Neural cell (in vitro differentiated cells): ENCODE data around the gene ZNF555. TPM values are rescaled to one million over a fixed set of nuclear protein-coding genes. Genes with fewer than 3 reads are reported as not detected.

Experiments
- H2AFZ ChIP-seq: fragments of 200-600, 300-800 bp; sonication (generic), shearing (Covaris generic); 2 replicates; pipeline ENCODE4 v1.6.0; 2014; ENCODE audit warnings: low read depth, mild to moderate bottlenecking, antibody characterized with exemption, low read length, moderate library complexity
- H3F3A ChIP-seq: fragments of 200-600 bp; shearing (Covaris generic); 2 replicates; pipeline ENCODE4 v1.6.1; 2016; ENCODE audit warnings: mild to moderate bottlenecking, moderate library complexity, mixed read lengths, antibody characterized with exemption, low read length; ENCODE audit not compliant: insufficient read depth, poor library complexity, severe bottlenecking
- H3K27ac ChIP-seq: fragments of 200-600, 300-800 bp; sonication (generic), shearing (Covaris generic); 2 replicates; pipeline ENCODE4 v1.5.1; 2014; ENCODE audit warnings: mild to moderate bottlenecking, low read length, moderate library complexity
- H3K27me3 ChIP-seq: fragments of 300-800, 200-600 bp; sonication (generic), shearing (Covaris generic); 2 replicates; pipeline ENCODE4 v1.6.0; 2014; ENCODE audit warnings: mild to moderate bottlenecking, low read depth, low read length, moderate library complexity; ENCODE audit not compliant: insufficient read depth
- H3K36me3 ChIP-seq: fragments of 300-800, 200-600 bp; sonication (generic), shearing (Covaris generic); 2 replicates; pipeline ENCODE4 v1.5.1; 2014; ENCODE audit warnings: mild to moderate bottlenecking, antibody characterized with exemption, low read length, moderate library complexity; ENCODE audit not compliant: insufficient read depth
- H3K4me2 ChIP-seq: fragments of 300-800, 200-600 bp; sonication (generic), shearing (Covaris generic); 2 replicates; pipeline ENCODE4 v1.6.0; 2014; ENCODE audit warnings: mild to moderate bottlenecking, low read length
- H3K4me3 ChIP-seq: fragments of 300-800, 200-600 bp; sonication (generic), shearing (Covaris generic); 2 replicates; pipeline ENCODE4 v1.5.1; 2014; ENCODE audit warnings: mild to moderate bottlenecking, low read length, moderate library complexity
- H3K79me2 ChIP-seq: fragments of 200-600 bp; shearing (Covaris generic); replicated peaks from 2 replicates; pipeline ENCODE4 v1.6.0; 2014; ENCODE audit warnings: mild to moderate bottlenecking, low read length, moderate library complexity; ENCODE audit not compliant: insufficient read depth
- H3K9ac ChIP-seq: fragments of 300-800, 200-600 bp; sonication (generic), shearing (Covaris generic); 2 replicates; pipeline ENCODE4 v1.6.1; 2016; ENCODE audit warnings: mild to moderate bottlenecking, low read length, mixed read lengths
- H3K9me2 ChIP-seq: fragments of 200-600 bp; shearing (Covaris generic); 2 replicates; pipeline ENCODE4 v1.6.1; 2016; ENCODE audit warnings: mild to moderate bottlenecking, low read length, mixed read lengths; ENCODE audit not compliant: insufficient read depth
- H3K9me3 ChIP-seq: fragments of 200-600, 300-800 bp; sonication (generic), shearing (Covaris generic); 2 replicates; pipeline ENCODE4 v1.6.1; 2016; ENCODE audit warnings: mild to moderate bottlenecking, mixed run types, low read length, moderate library complexity, mixed read lengths
- H4K20me1 ChIP-seq: fragments of 200-600 bp; shearing (Covaris generic); 2 replicates; pipeline ENCODE4 v1.6.1; 2016; ENCODE audit warnings: mild to moderate bottlenecking, mixed run types; ENCODE audit not compliant: insufficient read depth
- CTCF ChIP-seq: fragments of 450-650 bp; IDR thresholded peaks from 2 replicates; pipeline ENCODE4 v1.5.1; 2014; ENCODE audit warnings: antibody characterized with exemption, mild to moderate bottlenecking, moderate library complexity; ENCODE audit not compliant: poor library complexity, severe bottlenecking
- EP300 ChIP-seq: fragments of 450-650 bp; conservative IDR thresholded peaks from 2 replicates; pipeline ENCODE4 v1.6.1; 2014; ENCODE audit warnings: antibody characterized with exemption, mild to moderate bottlenecking, moderate library complexity; ENCODE audit not compliant: poor library complexity, severe bottlenecking
- EZH2 ChIP-seq: fragments of 200-600, 300-800 bp; shearing (Covaris generic), sonication (generic); IDR thresholded peaks from 2 replicates; pipeline ENCODE4 v1.6.1; 2014; ENCODE audit warnings: antibody characterized with exemption, low read length, borderline replicate concordance, mild to moderate bottlenecking; ENCODE audit not compliant: insufficient read depth, poor library complexity, severe bottlenecking
- MXI1 ChIP-seq: fragments of 450-650 bp; conservative IDR thresholded peaks from 2 replicates; pipeline ENCODE4 v1.6.1; 2014; ENCODE audit warnings: antibody characterized with exemption, mild to moderate bottlenecking; ENCODE audit not compliant: poor library complexity, severe bottlenecking
- POLR2AphosphoS5 ChIP-seq: IDR thresholded peaks from 2 replicates; pipeline ENCODE4 v1.6.1; 2012
- RAD21 ChIP-seq: fragments of 450-650 bp; conservative IDR thresholded peaks from 2 replicates; pipeline ENCODE4 v1.6.1; 2014; ENCODE audit warnings: antibody characterized with exemption, mild to moderate bottlenecking, moderate library complexity
- REST ChIP-seq: IDR thresholded peaks from 2 replicates; pipeline ENCODE4 v1.6.1; 2012; ENCODE audit warnings: borderline replicate concordance
- SMC3 ChIP-seq: fragments of 450-650 bp; conservative IDR thresholded peaks from 2 replicates; pipeline ENCODE4 v1.6.1; 2014; ENCODE audit warnings: antibody characterized with exemption, mild to moderate bottlenecking, moderate library complexity; ENCODE audit not compliant: poor library complexity
- TAF1 ChIP-seq: IDR thresholded peaks from 2 replicates; pipeline ENCODE4 v1.6.1; 2012; ENCODE audit warnings: low read depth
- polyA plus RNA-seq: library from polyadenylated mRNA; depleted of rRNA; stranded (reverse); fragments of >200 nt; gene quantifications from 2 replicates; pipeline ENCODE4 v1.2.3, GENCODE V29; 2014

The ZNF555 gene
- polyA plus RNA-seq, 1 donor from 2014 or later = 6.5 TPM

- Histone ChIP-seq H3K4me3 (no peak overlapping the region), H4K20me1 (no peaks in the 10 kb centered on the region), H3K9ac (no peak overlapping the region), H3F3A (no peaks in the 10 kb centered on the region), H3K9me2 (no peaks in the 10 kb centered on the region), H2AFZ (no peak overlapping the region), H3K9me3 (peaks cover 2% of the 10 kb centered on the region), H3K27ac (no peak overlapping the region), H3K27me3 (no peaks in the 10 kb centered on the region), H3K36me3 (no peaks in the 10 kb centered on the region), H3K4me2 (no peak overlapping the region), H3K79me2 (no peaks in the 10 kb centered on the region)
- TF ChIP-seq SMC3 = no peak
- no peak for TF ChIP-seq TAF1
- no peak for TF ChIP-seq EZH2
- TF ChIP-seq EP300 = no peak
- no peak for TF ChIP-seq MXI1
- TF ChIP-seq POLR2AphosphoS5 = no peak
- TF ChIP-seq REST = no peak
- no peak for TF ChIP-seq CTCF
- TF ChIP-seq RAD21 = no peak
Measured at GRCh38 chr19:2885736-2886135, 44.5 kb downstream of the ZNF555 start.

- Histone ChIP-seq H3K9ac (no peak overlapping the region), H3K79me2 (no peaks in the 10 kb centered on the region), H3F3A (no peaks in the 10 kb centered on the region), H3K9me3 (no peaks in the 10 kb centered on the region), H2AFZ (peak overlapping the region; percentile 30), H3K27me3 (no peaks in the 10 kb centered on the region), H3K4me2 (no peak overlapping the region), H3K4me3 (no peak overlapping the region), H3K27ac (no peak overlapping the region), H3K9me2 (no peaks in the 10 kb centered on the region), H4K20me1 (no peaks in the 10 kb centered on the region), H3K36me3 (no peaks in the 10 kb centered on the region)
- TF ChIP-seq REST (no peak), EZH2 (no peak), CTCF (peak; percentile 81), TAF1 (no peak), RAD21 (peak; percentile 58), SMC3 (peak; percentile 73), MXI1 (peak; percentile 14), EP300 (no peak), POLR2AphosphoS5 (no peak)
Measured at GRCh38 chr19:2887391-2887914, 46.2 kb downstream of the ZNF555 start.
